NB4 (cell line): ENCODE measurements around the gene SEMA3C.

Experiments
- CTCF ChIP-seq: IDR thresholded peaks from one replicate; pipeline ENCODE4 v1.5.1; 2012; ENCODE audit warnings: low read depth, low read length
- MAX ChIP-seq: IDR thresholded peaks from 2 replicates; pipeline ENCODE4 v1.6.1; 2011; ENCODE audit warnings: low read depth, low read length

- TF ChIP-seq CTCF: no peak
- TF ChIP-seq MAX: no peak
Measured at GRCh38 chr7:80783186-80783677, 135.6 kb downstream of the SEMA3C start.
